OCI-LY3 (cell line): ENCODE data around the gene TOR1A.

Experiments
- CTCF ChIP-seq: fragments of 200-600, 300-600 bp; sonication (generic); IDR thresholded peaks from 2 replicates; pipeline ENCODE4 v1.5.1; 2014; ENCODE audit warnings: antibody characterized with exemption, low read length, low read depth
- EZH2phosphoT487 ChIP-seq: fragments of 200-600 bp; shearing (Covaris generic); IDR thresholded peaks from 2 replicates; pipeline ENCODE4 v1.6.1; 2018; ENCODE audit warnings: antibody characterized with exemption, mixed run types, low read depth

- no peak for TF ChIP-seq CTCF
- TF ChIP-seq EZH2phosphoT487 = no peak
These were observed 26.0 kb upstream of the TOR1A start for GRCh38 chr9:129849901-129850300.
